ENCODE results near the gene CNIH4.

- TF ChIP-seq CTCF (IDR thresholded peaks at IDR 0.05) (no peak), POLR2A (IDR thresholded peaks at IDR 0.05) (no peak)
Measured at GRCh38 chr1:224405604-224405970, 48.9 kb downstream of the CNIH4 start.
